AG09309 (cell line): Measurements from ENCODE around the gene WDR33.

ENCODE experiments used
- DNase-seq: peaks from one replicate; pipeline ENCODE4 v3.0.0-alpha.2; 2010; ENCODE audit warnings: low read depth
- H3K4me3 ChIP-seq: 2 replicates; pipeline ENCODE4 v1.5.1; 2011; ENCODE audit warnings: mild to moderate bottlenecking, low read depth, low read length, moderate library complexity; ENCODE audit not compliant: control insufficient read depth
- CTCF ChIP-seq: IDR thresholded peaks from 2 replicates; pipeline ENCODE4 v1.5.1; 2011; ENCODE audit warnings: mild to moderate bottlenecking, low read depth, low read length, inconsistent platforms; ENCODE audit not compliant: insufficient read depth, control insufficient read depth; ENCODE audit errors: missing control alignments

The WDR33 gene

GRCh38 chr2:127702395-127703009 is 108.5 kb downstream of the WDR33 start:
- peak overlapping the region; percentile 33 for H3K4me3 ChIP-seq
- no peak for DNase-seq
- no peak for TF ChIP-seq CTCF

GRCh38 chr2:127701651-127702394 is 109.1 kb downstream of the WDR33 start:
- TF ChIP-seq CTCF: peak; percentile 13
- peak overlapping the region; percentile 80 for H3K4me3 ChIP-seq
- no peak for DNase-seq

DNA sequence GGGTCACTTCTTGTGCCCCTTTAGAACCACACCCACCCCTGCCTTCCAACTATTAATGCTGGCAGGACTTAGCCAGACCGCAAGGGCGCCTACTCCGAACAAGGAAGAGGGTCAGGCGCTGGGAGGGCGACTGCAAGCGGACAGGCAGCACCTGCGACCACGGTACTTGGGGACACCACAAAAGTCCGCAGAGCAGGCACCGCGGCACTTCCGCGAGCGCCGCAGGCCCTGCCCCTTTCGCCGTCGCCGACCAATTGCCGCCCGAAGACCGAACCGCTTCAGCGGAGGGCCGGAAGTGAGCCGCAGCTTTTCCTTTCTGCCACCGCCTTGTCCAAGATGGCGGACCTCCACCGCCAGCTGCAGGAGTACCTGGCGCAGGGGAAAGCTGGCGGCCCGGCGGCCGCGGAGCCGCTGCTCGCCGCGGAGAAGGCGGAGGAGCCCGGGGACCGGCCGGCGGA is 109.7 kb downstream of the WDR33 start, which contains the start of gene SFT2D3:
SFT2D3 (plus strand) TSS at position 305 of the 458 bp plus-strand sequence; CDS start at position 337, 32 bp downstream.
- peak; percentile 60 for DNase-seq
- peak within 1 kb of the TSS; percentile 80 for H3K4me3 ChIP-seq
- no peak for TF ChIP-seq CTCF

DNA sequence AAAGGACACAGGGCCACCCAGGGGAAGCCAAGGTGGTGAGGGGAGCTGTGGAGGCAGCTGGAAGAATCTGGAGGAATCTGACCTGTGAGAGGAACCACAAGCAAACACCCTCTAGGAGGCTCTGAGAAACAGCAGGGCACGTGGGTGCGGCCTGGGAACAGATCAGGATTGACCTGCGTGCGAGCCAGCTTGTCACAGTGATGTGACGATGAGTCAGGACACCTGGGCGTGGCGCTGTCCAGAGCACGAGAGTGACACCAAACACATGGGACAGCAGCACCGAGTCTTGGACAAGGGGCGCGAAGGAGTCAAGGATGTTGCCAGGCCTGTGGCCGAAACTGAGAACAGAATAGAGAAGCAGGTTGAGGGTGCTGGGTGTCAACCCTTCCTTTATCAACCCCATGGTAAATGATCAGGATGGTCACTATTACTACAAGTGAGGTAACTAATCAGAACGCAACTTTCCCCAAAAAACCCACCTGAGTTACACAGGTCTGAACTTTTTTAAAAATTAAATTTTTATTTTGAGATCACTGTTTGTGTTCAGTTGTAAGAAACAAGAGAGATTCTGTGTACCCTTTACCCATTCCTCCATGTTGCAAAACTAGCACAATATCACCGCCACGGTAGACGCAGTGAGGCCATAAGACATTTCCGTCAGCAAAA is 110.3 kb downstream of the WDR33 start:
- TF ChIP-seq CTCF: no peak
- H3K4me3 ChIP-seq: peak overlapping the region; percentile 80
- no peak for DNase-seq

GRCh38 chr2:127698553-127699355 is 112.2 kb downstream of the WDR33 start:
- H3K4me3 ChIP-seq: no peak overlapping the region
- no peak for DNase-seq
- no peak for TF ChIP-seq CTCF
